HT1080 (cell line): Measurements from ENCODE around the gene TMEM150A. TPM values are rescaled to one million over a fixed set of nuclear protein-coding genes. Genes with fewer than 3 reads are reported as not detected.
"Not testable (repeated sequence)": the region's sequence is repeated elsewhere in the genome, so short reads cannot be mapped to it uniquely, and the experiment has no call there.

ENCODE experiments used
- DNase-seq: peaks from one replicate; pipeline ENCODE4 v3.0.0-alpha.2; 2015; ENCODE audit warnings: low read depth
- small RNA-seq: library from RNA; depleted of rRNA; stranded (forward); fragments of <200 nt; gene quantifications from one replicate; pipeline ENCODE3, GENCODE V24; 2014
- total RNA-seq: library from RNA; depleted of rRNA; stranded (reverse); fragments of >200 nt; shearing (Covaris generic); gene quantifications from 2 replicates; pipeline ENCODE4 v1.2.3, GENCODE V29; 2014; rRNA removed

Gene TMEM150A
- total RNA-seq, 1 experiment from 2014 or later = 9.7 TPM

DNA sequence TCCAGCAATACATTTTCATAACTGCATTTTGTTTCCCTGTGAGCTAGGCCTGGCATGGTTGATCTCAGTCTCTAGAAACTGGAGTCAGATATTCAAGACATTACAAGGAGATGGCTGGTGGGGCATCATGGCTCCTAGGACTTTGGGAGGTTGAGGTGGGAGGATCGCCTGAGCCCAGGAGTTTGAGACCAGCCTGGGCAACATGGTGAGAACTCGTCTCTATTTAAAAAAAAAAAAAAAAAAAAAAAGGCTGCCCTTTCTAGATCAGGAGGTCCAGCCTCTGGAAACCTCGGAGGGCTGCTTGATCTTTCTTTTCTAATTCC is 25.5 kb downstream of the TMEM150A start:
- DNase-seq = no peak

DNA sequence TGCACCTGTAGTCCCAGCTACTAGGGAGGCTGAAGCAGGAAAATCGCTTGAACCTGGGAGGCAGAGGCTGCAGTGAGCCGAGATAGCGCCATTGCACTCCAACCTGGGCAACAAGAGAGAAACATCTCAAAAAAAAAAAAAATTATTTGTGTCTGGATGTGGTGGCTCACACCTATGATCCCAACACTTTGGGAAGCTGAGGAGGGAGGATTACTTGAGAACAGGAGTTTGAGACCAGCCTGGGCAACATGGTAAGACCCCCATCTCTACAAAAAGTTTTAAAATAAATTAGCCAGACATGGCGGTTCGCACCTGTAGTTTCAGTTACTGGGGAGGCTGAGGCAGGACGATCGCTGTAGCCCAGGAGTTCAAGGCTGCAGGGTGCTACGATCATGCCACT is 26.8 kb downstream of the TMEM150A start:
- DNase-seq = no peak

DNA sequence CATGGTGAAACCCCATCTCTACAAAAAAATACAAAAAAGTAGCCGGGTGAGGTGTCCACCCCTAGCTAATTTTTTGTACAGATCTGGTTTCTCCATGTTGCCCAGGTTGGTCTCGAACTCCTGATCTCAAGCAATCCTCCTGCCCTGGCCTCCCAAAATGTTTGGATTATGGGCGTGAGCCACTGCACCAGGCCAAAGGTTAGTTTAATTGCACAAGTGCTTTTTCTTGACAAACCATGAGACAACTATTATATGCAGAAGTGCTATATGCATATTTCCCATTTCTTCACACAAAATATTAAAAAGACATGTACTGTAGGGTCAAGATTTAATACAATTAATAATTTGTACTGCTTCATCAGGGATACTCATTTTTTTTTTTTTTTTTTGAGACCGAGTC is 36.2 kb downstream of the TMEM150A start:
- no peak for DNase-seq

DNA sequence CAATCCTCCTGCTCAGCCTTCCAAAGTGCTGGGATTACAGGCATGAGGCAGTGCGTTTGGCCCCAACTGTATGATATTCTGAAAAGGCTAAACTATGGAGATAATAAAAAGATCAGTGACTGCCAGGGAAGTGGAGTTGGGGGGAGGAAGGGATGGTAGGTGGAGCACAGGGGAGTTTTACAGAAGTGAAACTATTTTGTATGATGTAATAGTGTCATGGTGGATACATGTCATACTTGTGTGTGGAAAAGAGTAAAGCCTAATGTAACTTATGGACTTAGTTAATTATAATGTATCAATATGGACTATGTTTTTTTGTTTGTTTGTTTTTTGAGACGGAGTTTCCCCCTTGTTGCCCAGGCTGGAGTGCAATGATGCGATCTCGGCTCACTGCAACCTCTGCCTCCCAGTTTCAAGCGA is 38.3 kb downstream of the TMEM150A start:
- DNase-seq = no peak

DNA sequence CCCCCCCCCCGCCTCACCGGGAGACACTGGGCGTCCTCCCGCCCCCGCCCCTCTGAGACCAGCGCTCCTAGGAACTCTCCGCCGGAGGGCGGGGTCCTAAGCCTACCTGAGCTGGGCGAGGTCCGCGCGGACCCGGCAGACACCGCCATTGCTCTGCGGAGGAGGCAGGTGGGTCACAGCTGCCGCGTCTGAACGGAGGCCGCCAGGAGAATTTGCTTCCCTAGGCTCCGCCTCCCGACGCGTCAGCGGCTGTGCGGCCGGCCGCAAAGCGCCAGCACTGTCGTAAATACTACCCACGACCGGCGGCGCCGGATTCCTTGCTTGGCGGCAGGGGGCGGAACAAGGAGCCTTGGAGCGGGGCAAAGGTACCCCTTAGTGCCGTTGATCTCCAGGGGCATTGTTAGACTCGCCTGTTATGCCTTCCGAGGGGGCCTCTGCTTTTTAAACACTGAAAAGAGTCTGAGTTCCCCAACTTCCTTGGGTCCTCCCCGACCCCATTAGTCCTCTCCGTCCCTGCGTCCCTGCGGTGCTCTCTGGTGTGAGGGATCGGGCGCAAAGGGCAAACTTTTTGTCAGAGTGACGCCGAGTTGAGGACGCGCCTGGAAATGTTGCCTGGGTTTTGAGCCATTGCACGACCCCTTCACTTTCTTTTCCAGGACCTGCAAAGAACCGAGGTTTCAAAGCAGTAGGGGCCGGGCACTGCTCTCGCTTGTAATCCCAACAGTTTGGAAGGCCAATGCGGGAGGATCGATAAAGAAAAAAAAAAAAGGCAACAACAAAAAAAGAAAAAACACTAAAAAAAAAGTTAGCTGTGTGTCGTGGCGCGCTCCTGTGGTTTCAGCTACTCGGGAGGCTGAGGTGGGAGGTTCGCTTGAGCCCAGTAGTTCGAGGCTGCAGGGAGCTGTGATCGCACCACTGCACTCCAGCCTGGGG is 41.0 kb downstream of the TMEM150A start, which contains the start of gene GGCX:
Gene GGCX, minus strand, starts transcription at position 214 of the 933 bp plus-strand sequence. Its CDS starts 65 bp downstream, at position 149.
- peak; percentile 90 for DNase-seq

DNA sequence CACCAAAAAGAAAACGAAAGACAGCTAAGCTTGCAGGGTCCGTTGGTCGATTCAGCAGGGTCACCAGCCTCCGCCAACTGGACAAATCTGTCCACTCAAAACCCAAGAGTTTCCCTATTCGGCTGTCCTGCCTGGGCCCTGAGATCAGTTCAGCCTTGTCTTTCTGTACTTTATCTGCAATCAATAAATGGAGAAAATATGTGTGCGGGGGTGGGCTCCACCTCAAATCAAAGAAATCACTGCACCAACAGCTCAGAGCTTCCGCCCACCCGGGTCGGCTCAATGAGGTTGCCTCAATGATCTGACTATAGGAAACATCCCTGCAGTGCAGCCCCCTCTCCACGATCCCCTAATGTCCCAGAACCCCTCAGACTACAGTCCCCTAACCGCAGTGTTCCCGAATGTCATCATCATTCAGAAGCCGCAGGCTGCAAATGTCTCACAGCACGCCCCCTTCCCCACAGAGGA is 41.7 kb downstream of the TMEM150A start:
- DNase-seq = no peak

DNA sequence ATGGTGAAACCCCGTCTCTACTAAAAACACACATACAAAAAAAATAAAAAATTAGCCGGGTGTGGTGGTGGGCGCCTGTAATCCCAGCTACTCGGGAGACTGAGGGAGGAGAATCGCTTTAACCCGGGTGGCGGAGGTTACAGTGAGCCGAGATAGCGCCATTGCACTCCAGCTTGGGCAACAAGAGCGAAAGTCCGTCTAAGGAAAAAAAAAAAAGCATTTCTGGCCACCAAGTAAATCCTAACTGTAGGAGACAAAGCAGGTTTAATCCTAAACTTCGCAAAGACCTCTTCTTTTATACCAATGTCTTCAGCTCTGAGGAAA is 42.1 kb downstream of the TMEM150A start:
- not testable (repeated sequence) for DNase-seq

DNA sequence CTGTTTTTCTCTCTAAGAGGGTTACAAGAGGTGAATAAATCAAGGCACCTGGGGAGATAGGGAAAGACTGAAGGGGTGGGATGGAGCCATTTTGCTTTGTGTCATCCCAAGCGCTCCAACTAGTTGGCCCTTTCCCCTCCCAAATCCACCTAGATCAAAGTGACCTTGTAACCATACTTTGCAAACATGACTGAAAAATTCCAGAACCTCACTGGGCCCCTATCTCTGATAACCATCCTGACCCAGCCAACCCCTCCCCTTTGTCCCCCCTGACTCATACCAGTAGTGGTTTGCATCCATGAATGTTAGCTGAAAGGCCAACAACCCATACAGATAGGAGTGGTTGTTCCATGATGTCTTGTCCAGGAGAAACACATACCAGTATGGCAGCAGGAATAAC is 44.3 kb downstream of the TMEM150A start:
- no peak for DNase-seq

DNA sequence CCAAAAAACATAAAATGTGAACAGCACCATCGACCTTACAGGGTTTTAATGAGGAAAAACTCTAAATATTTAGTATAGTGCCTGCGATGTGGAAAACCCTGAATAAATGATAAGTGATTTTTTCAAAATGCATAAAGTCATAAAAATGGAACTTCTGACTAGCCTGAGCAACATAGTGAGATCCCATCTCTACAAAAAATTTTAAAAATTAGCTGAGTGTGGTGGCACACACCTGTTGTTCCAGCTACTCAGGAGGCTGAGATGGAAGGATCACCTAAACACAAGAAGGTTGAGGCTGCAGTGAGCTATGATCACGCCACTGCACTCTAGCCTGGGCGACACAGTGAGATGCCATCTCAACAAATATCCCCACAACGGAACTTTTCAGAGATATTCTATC is 45.4 kb downstream of the TMEM150A start:
- DNase-seq = no peak

DNA sequence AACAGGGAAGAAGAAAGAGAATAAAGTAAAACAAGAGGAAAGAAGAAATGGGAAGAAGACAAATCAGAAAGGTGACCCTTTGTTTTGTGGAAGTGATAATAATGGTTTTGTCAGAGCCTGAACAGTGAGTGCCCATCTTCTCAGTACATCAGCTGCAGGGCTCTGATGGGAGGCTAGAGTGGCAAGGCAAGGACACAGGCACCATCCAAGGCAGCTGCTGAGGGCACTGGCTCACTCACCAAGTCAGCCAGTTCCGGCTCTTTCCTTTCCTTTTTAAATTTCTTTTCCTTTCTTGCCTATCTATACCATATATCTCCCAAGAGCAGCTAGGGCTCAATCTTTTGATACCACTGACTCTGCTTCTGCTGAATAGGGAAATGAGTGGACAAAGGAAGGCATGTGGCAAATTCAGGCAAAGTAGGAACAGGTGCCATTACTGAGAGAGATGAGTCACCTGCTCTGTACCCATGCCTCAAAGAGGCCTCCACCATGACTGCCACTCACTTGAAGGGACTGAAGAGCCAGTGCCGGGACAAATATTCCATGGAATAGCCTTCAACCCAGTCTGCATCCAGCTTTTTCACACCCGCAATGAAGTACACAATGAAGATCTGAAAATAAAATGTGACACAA is 47.4 kb downstream of the TMEM150A start:
- no peak for DNase-seq

DNA sequence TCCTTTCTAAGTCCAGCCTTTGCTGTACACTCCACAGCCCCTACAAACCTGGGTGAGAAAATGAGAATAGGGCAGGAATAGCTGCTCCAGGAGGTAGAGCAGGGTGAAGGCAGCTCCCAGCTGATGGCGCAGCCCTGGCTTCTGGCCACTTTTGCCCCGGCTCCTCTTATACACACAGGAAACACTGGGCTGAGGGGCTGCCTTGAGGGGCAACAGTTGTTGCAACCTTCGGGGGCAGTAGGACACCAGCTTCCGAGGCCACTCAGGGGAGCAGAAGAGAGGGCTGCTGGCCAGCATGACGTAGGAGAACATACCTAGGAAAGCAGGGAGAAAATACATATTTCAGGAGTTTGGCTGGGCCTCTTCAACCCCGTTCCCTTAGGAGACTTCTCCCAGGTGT is 49.3 kb downstream of the TMEM150A start:
- no peak for DNase-seq

DNA sequence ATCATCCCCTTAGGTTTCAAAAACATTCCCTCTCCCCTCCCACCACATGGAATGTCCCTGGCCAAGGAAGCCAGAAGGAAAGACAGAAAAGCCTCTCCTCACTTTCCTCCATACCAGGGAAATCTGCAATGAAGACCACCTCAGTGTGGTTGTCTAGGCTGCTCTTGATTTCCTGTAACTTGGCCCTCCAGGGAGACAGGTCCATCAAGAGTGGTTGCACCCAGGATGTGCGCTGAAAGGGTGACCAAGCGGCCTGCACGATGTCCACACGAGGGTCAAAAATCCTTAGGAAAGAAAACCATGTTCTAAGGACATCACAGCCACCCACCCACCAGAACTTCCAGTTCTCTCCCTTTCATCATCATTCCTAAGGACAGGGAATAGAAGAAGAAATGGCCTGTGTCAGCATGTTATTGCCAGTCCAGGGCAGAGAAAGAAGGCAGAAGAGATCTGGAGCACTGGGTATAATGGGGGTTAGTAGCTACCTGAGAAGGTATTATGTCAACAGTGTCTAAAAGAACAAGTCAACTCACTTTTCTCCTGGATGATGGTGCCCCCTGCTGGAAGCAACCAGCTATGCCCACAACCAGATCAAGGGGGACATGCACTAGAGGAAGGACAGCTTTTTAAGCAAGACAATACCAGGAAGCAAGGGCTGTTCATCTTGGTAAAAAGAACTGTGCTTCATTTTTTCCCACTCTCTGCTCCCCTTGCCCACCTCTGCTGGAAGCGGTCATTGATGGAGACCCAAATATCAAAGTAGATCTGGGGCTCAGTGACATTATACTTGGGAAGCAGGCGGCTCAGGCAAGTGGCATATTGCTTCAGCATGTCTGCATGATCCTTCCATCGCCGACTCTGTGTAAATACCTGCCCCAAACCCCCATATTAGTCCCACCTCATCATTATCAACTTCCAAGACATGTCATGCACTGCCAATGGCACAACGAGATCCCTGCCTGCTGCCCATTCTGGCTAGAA is 50.5 kb downstream of the TMEM150A start:
- peak; percentile 71 for DNase-seq

DNA sequence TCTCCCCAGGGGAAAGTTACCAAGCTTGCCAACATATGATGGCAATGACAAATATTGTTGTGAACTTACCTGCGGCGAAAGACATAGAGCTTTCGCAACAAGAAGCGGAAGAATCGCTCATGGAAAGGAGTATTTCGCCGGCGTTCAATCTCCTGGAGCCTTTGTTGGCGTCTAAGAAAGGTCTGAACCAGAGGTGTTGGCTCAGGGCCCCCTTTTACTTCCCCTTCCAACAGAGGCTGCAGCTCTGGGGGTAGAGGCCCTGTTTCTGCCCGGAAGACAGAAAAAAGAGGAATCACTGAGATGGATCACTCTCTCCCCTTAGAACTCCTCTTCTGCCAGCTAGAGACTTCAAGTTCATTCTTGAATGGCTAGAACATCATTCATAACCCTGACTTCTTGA is 52.0 kb downstream of the TMEM150A start:
- no peak for DNase-seq

DNA sequence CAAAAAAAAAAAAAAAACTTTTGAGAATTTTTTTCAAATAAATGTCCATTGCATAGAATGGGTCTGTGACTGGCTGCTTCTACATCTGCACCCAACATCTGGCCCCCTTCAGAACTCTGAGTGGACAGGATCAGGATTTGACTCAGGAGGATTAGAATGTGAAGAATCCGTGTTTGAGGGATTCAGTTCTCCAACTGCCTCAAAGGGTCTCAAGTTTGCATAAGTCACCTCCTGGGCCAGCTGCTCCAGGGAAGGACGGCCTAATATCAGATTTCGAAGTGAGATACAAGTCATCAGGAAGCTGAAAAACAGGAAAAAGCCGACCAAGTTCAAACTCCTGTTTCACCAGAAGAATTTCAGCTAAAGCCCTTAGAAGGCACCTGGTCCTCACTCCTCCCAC is 52.7 kb downstream of the TMEM150A start:
- peak; percentile 92 for DNase-seq

DNA sequence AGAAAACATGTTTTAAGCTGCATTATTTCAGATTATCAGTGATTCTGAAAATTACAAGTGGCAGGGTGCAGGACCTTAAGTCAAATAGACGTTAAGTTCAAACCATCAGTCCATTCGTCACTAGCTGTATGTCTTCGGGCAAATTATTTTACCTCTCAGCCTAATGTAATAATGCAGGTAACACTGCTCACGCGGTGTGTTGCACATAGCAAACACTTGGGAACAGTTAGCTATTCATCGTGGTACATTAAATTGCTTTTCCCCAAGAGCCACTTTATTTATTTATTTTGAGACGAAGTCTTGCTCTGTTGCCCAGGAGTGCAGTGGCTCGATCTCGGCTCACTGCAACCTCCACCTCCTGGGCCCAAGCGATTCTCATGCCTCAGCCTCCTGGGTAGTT is 53.4 kb downstream of the TMEM150A start:
- DNase-seq = no peak

DNA sequence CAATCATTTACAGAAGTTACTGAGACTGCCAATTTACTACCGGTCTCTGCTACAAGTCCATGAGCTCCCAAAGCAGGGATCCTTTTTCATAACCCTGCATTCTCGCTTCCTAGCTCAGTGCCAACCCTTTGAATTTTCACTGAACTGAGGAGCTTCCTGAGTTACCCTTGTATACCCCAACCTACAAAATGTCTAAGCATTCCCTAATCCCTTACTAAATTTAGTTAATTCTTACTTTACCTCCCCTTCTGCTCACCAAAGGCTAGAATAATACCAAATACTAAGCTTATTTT is 53.9 kb downstream of the TMEM150A start:
- no peak for DNase-seq

Small RNA genes within 50 kb of the gene (small RNA-seq; reads per million reads assigned to genes)
- not detected for gene RN7SL126P

Other genes with a start within 250 kb of the TMEM150A start
- gene RETSAT, start 248.2 kb downstream of the TMEM150A start, total RNA-seq = 26.9 and 27.3 TPM in 2 replicates
- gene ELMOD3, start 247.9 kb downstream of the TMEM150A start, total RNA-seq = 11.4 TPM in 2 replicates
- 349 and 399 TPM in 2 replicates for gene CAPG, start 192.3 kb downstream of the TMEM150A start, total RNA-seq
- gene SH2D6, start 184.0 kb downstream of the TMEM150A start, total RNA-seq = 0.26 TPM in 1 of 2 replicates, not detected in the other
- 82.1 and 140 TPM in 2 replicates for gene MAT2A, start 63.5 kb downstream of the TMEM150A start, total RNA-seq
- gene GGCX, start 41.2 kb downstream of the TMEM150A start, total RNA-seq = 37.8 and 41.9 TPM in 2 replicates
- 2.6 and 5.1 TPM in 2 replicates for gene VAMP8, start 25.1 kb downstream of the TMEM150A start, total RNA-seq
- gene VAMP5, start 18.3 kb downstream of the TMEM150A start, total RNA-seq = not detected in 2 replicates
- 192 and 302 TPM in 2 replicates for gene RNF181, start 7.0 kb downstream of the TMEM150A start, total RNA-seq
- 26.5 and 31.4 TPM in 2 replicates for gene C2orf68, start 9.4 kb upstream of the TMEM150A start, total RNA-seq
- 87.9 and 95.0 TPM in 2 replicates for gene USP39, start 13.5 kb upstream of the TMEM150A start, total RNA-seq
- not detected in 2 replicates for gene SFTPB, start 65.5 kb upstream of the TMEM150A start, total RNA-seq
- not detected in 2 replicates for gene GNLY, start 91.7 kb upstream of the TMEM150A start, total RNA-seq
- 2.1 and 3.8 TPM in 2 replicates for gene ATOH8, start 151.3 kb upstream of the TMEM150A start, total RNA-seq